Activated T-helper 17 cell treated with anti-CD3 and anti-CD28 coated beads, Interleukin-2, amount 50 U/mL, for 72 hours (primary cell): ENCODE data around the gene MICAL3. TPM values are rescaled to one million over a fixed set of nuclear protein-coding genes. Genes with fewer than 3 reads are reported as not detected.
"Not testable (repeated sequence)": the region's sequence is repeated elsewhere in the genome, so short reads cannot be mapped to it uniquely, and the experiment has no call there.

Experiments used
- ATAC-seq: fragments of 150-1000 bp; cut with Tn5 transposase; replicated peaks from 2 replicates; pipeline ENCODE4 v1.10.0; 2021; ENCODE audit warnings: mild to moderate bottlenecking, moderate library complexity
- H3K27ac Mint-ChIP-seq: one replicate; pipeline ENCODE4 v1.8.0; 2022; ENCODE audit warnings: mixed read lengths
- H3K27me3 Mint-ChIP-seq: one replicate; pipeline ENCODE4 v1.8.0; 2022; ENCODE audit warnings: mixed read lengths
- H3K36me3 Mint-ChIP-seq: one replicate; pipeline ENCODE4 v1.8.0; 2022; ENCODE audit warnings: low read depth, mild to moderate bottlenecking, mixed read lengths
- H3K4me1 Mint-ChIP-seq: one replicate; pipeline ENCODE4 v1.8.0; 2022; ENCODE audit warnings: mixed read lengths
- H3K4me3 Mint-ChIP-seq: one replicate; pipeline ENCODE4 v1.8.0; 2022; ENCODE audit warnings: mild to moderate bottlenecking, mixed read lengths
- H3K9me3 Mint-ChIP-seq: one replicate; pipeline ENCODE4 v1.8.0; 2022; ENCODE audit warnings: mixed read lengths
- total RNA-seq, 2 donors: library from RNA; stranded (reverse); gene quantifications; one replicate each; pipeline ENCODE4 v1.2.3, GENCODE V29; 2022

The MICAL3 gene
- total RNA-seq, 2 donors from 2014 or later: 28.7 to 38.5 TPM

DNA sequence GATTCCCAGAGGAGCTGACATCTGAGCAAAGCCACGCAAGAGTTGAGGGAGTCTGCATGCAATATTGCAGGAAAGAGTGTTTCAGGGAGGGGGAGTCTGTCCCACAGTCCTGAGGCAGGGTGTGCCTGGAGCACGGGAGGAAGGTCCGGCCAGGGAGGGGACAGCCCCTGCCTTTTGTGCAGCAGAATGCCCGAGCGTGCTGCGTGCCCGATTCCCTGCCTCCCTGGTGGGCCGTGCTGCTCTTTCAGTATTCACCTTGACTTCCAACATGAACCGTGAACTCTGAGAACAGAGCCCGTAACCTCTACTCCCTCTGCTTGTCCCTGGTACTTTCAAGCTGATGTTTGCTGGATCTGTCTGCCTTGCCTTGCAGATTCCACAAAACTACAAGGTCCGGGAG, 39.3 kb downstream of the MICAL3 start:
- not testable (repeated sequence) for ATAC-seq, H3K9me3 Mint-ChIP-seq, H3K4me3 Mint-ChIP-seq, H3K27me3 Mint-ChIP-seq, H3K36me3 Mint-ChIP-seq
- Mint-ChIP-seq H3K27ac (peak overlapping the region; percentile 65), H3K4me1 (peaks cover 35% of the 10 kb centered on the region)

DNA sequence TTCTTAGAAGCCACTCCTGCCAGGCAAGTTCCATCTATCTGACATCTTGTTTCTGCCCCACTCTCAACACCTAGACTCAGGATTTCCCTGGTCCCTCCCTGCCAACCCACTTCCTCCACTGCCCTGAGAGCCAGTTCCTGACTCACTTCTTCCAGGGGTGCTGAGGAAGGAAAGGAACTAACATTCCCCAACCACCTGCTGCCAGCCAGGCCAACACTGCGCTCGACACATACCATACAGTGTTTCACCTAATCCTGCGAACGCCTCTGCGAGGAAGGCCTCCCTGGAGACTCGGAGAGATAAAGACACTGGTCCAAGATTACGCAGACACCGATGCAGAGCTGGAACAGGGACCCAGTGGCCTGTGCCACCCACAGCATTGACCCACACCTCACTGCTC, 40.2 kb downstream of the MICAL3 start:
- Mint-ChIP-seq H3K36me3 (no peaks in the 10 kb centered on the region), H3K4me3 (no peak overlapping the region), H3K27me3 (no peaks in the 10 kb centered on the region), H3K27ac (peak overlapping the region; percentile 60), H3K9me3 (no peaks in the 10 kb centered on the region), H3K4me1 (peaks cover 29% of the 10 kb centered on the region)
- ATAC-seq: peak; percentile 15

DNA sequence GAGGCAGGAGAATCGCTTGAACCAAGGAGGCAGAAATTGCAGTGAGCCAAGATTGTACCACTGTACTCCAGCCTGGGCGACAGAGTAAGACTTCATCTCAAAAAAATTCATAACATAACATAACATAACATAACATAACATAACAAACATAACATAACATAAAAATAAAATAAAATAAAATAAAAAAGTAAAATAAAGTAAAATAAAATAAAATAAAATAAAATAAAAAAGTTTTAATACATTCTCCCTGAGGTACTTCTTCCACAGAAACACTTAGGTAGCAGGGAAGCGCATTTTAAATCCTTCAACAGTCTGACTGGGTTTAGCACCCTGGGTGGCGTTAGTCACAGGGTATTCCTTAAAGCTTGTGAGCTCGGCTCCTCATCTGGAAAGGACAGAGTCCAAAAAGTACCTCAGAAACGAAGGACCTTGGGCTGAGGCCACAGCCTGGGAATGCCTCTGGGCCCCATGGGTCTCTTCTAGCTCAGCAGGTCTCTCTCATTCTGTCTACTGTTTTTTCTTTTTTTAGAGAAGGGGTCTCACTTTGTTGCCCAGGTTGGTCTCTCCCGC, 41.7 kb downstream of the MICAL3 start:
- Mint-ChIP-seq H3K27ac (peak overlapping the region; percentile 60), H3K36me3 (no peaks in the 10 kb centered on the region), H3K9me3 (no peaks in the 10 kb centered on the region), H3K4me1 (peaks cover 26% of the 10 kb centered on the region), H3K4me3 (no peak overlapping the region), H3K27me3 (no peaks in the 10 kb centered on the region)
- no peak for ATAC-seq

DNA sequence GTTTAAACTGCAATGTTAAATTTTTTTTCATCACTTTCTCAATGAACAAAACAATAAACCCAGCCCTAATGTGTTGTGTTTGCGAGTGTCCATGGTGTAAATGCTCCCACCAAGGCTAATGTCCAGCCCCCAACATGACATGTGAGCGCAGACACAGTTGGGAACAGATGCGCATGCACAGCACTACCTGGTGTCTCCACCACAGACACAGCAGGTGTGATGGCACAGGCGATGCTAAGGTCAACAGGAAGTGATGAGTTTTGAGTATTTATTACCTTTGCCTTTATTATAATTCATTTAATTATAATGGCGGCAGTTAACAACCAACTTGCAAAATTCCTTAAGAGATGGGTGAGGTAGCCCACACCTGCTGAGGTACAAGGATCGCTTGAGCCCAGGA, 42.9 kb downstream of the MICAL3 start:
- H3K4me3 Mint-ChIP-seq: peak overlapping the region; percentile 59
- peaks cover 23% of the 10 kb centered on the region for H3K4me1 Mint-ChIP-seq
- no peaks in the 10 kb centered on the region for H3K9me3 Mint-ChIP-seq
- H3K27me3 Mint-ChIP-seq: no peaks in the 10 kb centered on the region
- no peaks in the 10 kb centered on the region for H3K36me3 Mint-ChIP-seq
- ATAC-seq: no peak
- peak overlapping the region; percentile 15 for H3K27ac Mint-ChIP-seq

DNA sequence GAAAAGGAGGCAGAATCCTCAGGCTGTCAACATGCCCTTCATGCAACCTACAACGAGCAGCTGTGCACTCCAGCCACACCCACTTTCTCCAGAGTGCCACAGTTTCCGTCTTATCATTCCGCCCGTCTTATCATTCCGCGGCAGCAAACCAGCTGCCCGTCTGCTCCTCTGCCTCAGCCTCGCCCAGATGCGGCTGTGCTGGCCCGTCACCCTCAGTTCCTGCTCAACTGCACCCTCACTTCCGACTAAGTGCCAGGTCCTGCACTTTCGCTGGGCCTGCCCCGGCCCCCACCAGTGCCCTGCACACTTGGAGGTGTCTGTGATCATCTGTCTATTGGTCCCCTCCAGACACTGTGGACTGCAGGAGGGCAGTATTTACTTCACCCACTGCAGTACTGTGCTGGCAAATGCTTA, 43.7 kb downstream of the MICAL3 start:
- Mint-ChIP-seq H3K27me3 (no peaks in the 10 kb centered on the region), H3K4me1 (peaks cover 23% of the 10 kb centered on the region), H3K9me3 (no peaks in the 10 kb centered on the region), H3K36me3 (no peaks in the 10 kb centered on the region), H3K27ac (peak overlapping the region; percentile 42), H3K4me3 (peak overlapping the region; percentile 59)
- ATAC-seq: peak; percentile 94

DNA sequence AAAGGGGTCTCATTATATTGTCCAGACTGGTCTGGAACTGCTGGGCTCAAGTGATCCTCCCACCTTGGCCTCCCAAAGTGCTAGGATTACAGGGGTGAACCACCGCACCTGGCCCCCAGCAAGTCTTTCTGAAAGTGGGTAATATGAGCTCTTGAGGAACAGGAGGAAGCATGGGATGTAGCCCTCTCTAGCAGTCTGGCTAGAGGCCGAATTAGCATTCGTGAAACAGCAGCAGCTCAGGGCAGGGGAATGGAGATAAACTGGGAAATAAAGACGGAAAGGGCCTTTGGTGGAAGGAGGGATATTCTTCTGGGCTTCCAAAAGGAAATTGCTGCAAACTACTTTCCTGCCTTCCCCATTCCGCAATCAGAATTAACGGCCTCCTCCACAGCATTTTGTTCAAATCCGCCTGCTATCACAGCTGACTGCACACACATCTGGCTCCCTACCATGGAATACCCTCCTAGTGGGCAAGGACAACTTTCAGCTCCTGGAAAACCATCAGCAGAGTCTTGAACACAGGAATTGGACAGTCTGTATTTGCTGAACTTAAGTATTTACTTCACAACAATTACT, 44.3 kb downstream of the MICAL3 start:
- no peak for ATAC-seq
- Mint-ChIP-seq H3K36me3 (no peaks in the 10 kb centered on the region), H3K27me3 (no peaks in the 10 kb centered on the region), H3K4me1 (peaks cover 23% of the 10 kb centered on the region), H3K9me3 (no peaks in the 10 kb centered on the region), H3K27ac (peak overlapping the region; percentile 42), H3K4me3 (peak overlapping the region; percentile 59)

DNA sequence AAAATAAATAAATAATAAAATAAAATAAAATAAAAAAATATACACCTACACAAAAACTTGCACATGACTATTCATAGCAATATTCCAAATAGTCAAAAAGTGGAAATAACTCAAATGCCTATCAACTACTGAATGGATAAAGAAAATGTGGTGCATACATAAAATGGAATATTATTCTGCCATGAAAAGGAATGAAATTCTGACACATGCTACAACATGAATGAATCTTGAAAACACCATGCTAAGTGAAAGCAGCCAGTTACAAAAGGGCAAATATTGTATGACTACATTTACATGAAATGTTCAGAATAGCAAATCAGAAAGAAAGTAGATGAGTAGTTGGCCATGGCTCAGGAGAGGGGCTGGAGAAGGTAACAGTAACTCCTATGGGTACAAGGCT, 46.3 kb downstream of the MICAL3 start:
- Mint-ChIP-seq H3K27me3 (no peaks in the 10 kb centered on the region), H3K4me3 (no peak overlapping the region), H3K4me1 (peaks cover 11% of the 10 kb centered on the region), H3K9me3 (no peaks in the 10 kb centered on the region), H3K36me3 (no peaks in the 10 kb centered on the region), H3K27ac (no peak overlapping the region)
- ATAC-seq: no peak

DNA sequence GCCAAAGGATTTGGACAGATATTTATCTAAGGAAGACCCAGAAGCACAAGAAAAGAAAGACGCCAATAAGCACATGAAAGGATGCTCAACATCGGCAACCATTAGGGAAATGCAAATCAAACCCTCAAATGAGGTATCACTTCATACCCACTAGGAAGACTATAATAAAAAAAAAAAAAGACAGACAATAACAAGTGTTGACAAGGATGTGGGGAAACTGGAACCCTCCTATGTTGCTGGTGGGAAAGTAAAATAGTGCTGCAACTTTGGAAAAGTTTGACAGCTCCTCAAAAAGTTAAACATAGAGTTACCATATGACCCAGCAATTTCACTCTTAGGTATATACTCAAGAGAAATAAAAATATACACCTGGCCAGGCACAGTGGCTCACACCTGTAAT, 47.0 kb downstream of the MICAL3 start:
- Mint-ChIP-seq H3K4me1 (peaks cover 9% of the 10 kb centered on the region), H3K27ac (no peak overlapping the region), H3K27me3 (no peaks in the 10 kb centered on the region)

DNA sequence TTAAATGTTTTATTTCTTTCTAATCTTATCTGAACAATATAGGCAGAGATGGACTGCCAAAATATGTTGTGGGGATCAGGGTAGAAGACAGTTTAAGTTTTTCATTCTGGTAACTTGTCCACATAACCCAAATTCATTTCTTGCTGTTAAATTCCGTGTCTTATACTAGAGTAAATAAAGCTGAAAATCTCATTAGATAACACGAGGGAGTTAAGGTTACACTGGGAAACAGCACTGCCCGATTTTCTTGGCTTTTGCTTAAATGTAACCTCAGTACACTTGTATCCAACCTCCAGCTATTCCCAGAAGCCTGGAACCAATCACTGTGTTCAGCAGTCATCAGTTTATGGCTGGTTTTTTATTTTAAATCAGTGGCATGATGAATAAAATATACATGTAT, 48.2 kb downstream of the MICAL3 start:
- Mint-ChIP-seq H3K4me1 (peaks cover 14% of the 10 kb centered on the region), H3K27me3 (no peaks in the 10 kb centered on the region), H3K4me3 (no peak overlapping the region), H3K9me3 (no peaks in the 10 kb centered on the region), H3K36me3 (no peaks in the 10 kb centered on the region), H3K27ac (no peak overlapping the region)
- no peak for ATAC-seq

More for the DNA sequence above, 47.0 kb downstream of the MICAL3 start:
- no peaks in the 10 kb centered on the region for H3K9me3 Mint-ChIP-seq
- no peak overlapping the region for H3K4me3 Mint-ChIP-seq
- ATAC-seq: no peak
- H3K36me3 Mint-ChIP-seq: no peaks in the 10 kb centered on the region

DNA sequence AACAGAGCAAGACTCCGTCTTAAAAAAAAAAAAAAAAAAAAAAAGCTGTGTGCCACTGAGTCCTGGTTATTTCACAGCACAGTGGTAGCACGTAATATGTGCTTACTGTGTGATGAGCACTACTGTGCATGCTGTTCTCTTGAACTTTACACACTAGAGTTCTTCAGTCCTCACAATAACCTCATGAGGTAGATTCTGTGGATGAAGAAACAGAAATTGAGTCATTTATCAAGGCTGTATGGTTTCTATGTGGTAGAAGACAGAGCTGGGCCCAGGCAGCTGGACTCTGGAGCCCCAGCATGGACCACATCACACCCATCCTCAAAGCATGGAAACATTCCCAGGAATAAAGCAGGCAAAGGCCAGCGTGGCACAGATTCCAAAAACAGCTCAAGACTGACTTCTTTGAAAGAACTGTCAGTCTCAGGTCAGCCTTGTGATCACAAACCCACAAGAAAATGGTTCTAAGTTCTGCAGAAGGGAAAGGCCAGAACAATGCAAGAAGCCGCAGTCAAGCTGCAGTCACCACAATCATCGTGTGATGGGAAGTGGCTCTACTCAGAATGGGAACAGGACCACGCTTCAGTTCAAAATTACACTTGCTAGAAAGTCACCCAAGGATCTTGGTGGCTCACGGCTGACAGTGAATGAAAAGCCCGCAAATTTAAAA, 49.5 kb downstream of the MICAL3 start:
- no peaks in the 10 kb centered on the region for H3K27me3 Mint-ChIP-seq
- H3K36me3 Mint-ChIP-seq: no peaks in the 10 kb centered on the region
- H3K4me3 Mint-ChIP-seq: no peak overlapping the region
- peaks cover 5% of the 10 kb centered on the region for H3K4me1 Mint-ChIP-seq
- ATAC-seq: peak; percentile 84
- no peaks in the 10 kb centered on the region for H3K9me3 Mint-ChIP-seq
- no peak overlapping the region for H3K27ac Mint-ChIP-seq

DNA sequence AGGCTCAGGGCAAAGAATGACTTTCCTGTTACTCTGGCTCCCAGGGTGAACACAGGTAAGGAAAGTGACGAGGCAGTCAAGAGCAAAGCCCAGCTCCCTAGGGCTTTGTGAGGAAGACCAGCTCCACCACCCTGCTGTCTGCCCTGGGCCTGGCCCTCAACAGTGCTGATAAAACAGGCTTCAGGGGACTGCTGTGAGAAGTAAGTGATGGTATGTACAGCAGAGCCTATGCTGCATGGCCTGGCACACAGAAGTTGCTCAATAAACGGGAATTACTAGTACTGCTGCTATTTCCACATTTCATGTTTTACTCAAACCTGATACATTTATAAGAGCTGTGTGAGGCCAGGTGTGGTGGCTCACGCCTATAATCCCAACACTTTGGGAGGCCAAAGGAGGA, 50.3 kb downstream of the MICAL3 start:
- Mint-ChIP-seq H3K9me3 (no peaks in the 10 kb centered on the region), H3K4me1 (peaks cover 5% of the 10 kb centered on the region), H3K4me3 (no peak overlapping the region), H3K27me3 (no peaks in the 10 kb centered on the region), H3K36me3 (no peaks in the 10 kb centered on the region), H3K27ac (no peak overlapping the region)
- ATAC-seq: no peak

DNA sequence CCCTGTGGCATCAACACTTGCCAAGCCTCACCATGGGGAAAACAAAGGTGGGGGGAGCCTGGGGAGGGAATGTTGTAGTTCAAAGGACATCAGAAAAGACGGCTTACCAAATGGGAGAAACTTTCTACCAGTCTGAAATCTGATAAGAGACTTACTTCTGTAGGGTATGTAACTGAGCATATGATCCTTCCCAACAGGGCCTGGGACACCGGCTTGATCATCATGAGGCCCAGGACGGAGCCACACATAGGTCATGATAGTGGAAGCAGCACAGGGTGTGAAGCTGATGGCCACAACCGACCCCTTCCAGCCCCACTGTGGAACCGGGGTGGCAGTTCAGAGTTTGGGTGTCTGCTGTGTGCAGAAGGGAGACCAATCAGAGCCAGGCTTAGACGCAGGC, 51.1 kb downstream of the MICAL3 start:
- peaks cover 5% of the 10 kb centered on the region for H3K4me1 Mint-ChIP-seq
- no peaks in the 10 kb centered on the region for H3K27me3 Mint-ChIP-seq
- ATAC-seq: no peak
- H3K36me3 Mint-ChIP-seq: no peaks in the 10 kb centered on the region
- no peaks in the 10 kb centered on the region for H3K9me3 Mint-ChIP-seq
- H3K4me3 Mint-ChIP-seq: no peak overlapping the region
- H3K27ac Mint-ChIP-seq: no peak overlapping the region

DNA sequence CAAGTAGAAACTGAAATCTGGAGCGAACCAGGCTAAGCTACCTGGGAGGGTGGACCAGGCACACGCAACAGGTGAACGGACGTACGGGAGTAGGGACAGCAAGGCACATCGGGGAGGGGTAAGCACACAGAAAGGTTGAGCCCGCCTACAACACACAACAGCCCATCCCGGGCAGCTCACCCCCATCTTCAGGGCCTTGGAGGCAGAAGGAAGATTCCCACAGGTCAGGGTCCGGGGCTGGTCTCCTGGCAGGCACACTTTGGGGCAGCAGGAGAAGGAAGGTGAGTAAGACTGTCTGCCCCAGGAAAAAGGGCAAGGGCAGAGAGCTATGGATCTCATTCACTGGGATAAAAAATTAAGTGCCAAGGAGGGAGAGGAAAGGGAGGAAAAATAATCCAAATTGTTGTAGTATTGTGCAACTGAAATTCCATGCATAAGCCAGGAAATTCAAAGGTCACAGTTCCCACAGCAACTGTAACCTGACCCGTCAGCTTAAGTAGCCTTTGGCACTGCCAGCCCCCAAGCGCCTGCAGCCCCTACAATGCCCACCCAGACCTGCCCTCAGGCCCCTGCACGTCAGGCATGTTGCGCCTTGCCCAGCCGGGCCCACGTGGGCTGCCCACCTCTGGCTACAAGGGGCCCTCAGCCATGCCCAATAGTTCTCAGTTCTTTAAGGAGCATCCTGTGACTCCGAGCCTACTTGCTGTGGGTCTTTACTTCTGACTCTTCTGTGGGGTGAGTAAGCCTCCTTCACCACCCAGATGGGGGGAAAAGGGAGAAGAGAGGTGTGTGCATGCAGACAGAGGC, 51.8 kb downstream of the MICAL3 start:
- Mint-ChIP-seq H3K9me3 (no peaks in the 10 kb centered on the region), H3K4me3 (no peak overlapping the region), H3K36me3 (no peaks in the 10 kb centered on the region), H3K4me1 (peaks cover 5% of the 10 kb centered on the region), H3K27me3 (no peaks in the 10 kb centered on the region), H3K27ac (no peak overlapping the region)
- no peak for ATAC-seq

DNA sequence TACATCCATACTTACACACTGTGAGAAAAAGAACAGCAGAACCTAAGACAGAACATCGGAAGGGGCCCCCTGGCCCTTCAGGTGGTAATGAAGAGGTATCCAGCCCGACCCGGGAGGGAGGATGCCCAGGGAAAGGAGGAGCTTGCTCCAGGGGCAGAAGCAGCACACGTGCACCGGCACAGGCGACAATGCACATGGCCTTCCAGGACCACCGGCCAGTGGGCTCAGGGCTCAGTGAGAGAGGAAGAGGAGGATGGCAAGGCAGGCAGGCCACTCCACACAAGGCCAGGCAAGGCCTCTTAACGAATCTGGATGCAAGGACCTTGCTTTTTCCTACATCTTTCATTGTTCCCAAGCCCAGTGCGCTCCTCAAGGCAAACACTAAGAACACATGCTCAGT, 52.6 kb downstream of the MICAL3 start:
- ATAC-seq: no peak
- H3K27ac Mint-ChIP-seq: no peak overlapping the region
- H3K9me3 Mint-ChIP-seq: no peaks in the 10 kb centered on the region
- H3K4me1 Mint-ChIP-seq: peaks cover 7% of the 10 kb centered on the region
- no peak overlapping the region for H3K4me3 Mint-ChIP-seq
- no peaks in the 10 kb centered on the region for H3K27me3 Mint-ChIP-seq
- H3K36me3 Mint-ChIP-seq: no peaks in the 10 kb centered on the region
